ENCODE data around the gene LBX2. TPM values are rescaled to one million over a fixed set of nuclear protein-coding genes. Genes with fewer than 3 reads are reported as not detected.

Gene LBX2
- total RNA-seq, 1 experiment from 2014 or later: 10.1 TPM

DNA sequence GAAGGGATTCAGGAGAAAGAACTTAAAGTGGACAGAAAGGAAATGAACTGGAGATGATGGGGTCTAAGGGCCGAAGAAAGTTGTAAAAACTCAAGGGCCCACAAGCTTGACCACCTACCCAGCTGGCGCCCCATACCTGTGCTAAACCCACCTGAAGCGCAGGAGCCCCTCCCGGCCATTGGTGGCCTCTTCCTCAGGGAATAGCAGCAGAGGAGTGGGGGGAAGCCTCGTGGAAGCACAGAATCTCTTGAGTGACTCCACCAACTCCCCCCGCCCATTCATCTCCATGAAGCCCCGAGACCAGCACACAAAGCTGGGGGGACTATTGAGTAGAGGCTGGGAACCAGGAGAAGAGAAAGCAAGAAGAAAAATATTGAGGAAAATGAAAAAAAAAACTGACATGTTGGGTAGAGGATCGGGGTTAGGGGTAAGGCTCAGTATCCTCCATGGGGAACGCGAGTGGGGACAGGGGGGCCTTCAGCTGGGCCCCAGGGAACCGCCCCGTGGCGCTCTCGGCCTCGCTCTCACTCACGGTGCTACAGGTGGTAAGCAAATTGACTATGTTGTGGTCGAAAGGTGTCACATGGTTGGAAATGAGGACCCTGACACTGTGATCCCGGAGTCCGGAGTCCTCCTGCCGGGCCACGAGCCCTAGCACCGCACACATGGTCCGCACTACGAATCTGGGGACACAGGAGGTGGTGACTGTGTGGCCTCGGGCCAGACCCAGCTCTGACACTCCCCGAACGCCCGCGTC, 29.4 kb upstream of the LBX2 start:
- peak overlapping the region; percentile 86 for H3K4me2 ChIP-seq (ENCODE audit: low read length)

DNA sequence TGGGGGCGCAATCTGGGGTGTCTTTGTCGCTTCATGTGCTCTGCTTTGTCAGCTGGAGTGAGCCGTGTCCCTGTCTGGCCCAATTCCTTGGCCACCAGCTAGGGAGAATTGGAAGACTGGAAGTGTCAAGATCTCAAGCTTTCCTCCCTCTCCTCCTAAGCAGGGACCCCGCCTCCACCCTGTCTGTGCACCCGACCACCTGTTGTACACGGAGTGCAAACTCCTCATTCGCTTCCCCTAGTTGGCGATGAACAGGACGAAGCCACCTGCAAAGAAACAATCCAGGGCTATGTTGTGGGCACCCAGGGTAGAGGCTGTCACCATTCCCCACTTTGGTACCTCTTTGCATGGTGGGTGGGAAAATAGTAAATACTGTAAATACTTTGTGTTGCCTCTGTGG, 28.3 kb upstream of the LBX2 start:
- Histone ChIP-seq H3K79me2 (ENCODE audit: insufficient read depth, low read length) (peaks cover 42% of the 10 kb centered on the region), H3K27me3 (ENCODE audit: insufficient read depth, low read length) (no peaks in the 10 kb centered on the region), H3K9ac (ENCODE audit: low read length) (peak overlapping the region; percentile 98; the same call in 1 of the 2 replicates), H3K4me1 (ENCODE audit: control insufficient read depth in 1 of 2, insufficient read depth in 2 of 2, low read length in 2 of 2) (peaks cover 14 to 30% of the 10 kb centered on the region in 2 experiments), H3K9me2 (ENCODE audit: insufficient read depth) (no peaks in the 10 kb centered on the region), H3K4me2 (ENCODE audit: low read length) (peak overlapping the region; percentile 86), H3K4me3 (replicated peaks in 1 of 2; ENCODE audit: low read depth in 1 of 2, low read length in 2 of 2) (peak overlapping the region in 1 of 2 experiments; percentile 100; a peak in 3 of 4 replicates), H3K36me3 (ENCODE audit: control insufficient read depth in 1 of 2, insufficient read depth in 2 of 2, low read length in 2 of 2) (peaks cover 18 to 27% of the 10 kb centered on the region in 2 experiments), H4K20me1 (ENCODE audit: insufficient read depth) (no peaks in the 10 kb centered on the region), H3K27ac (ENCODE audit: low read depth, low read length) (no peak overlapping the region), H3K9me3 (ENCODE audit: control insufficient read depth in 1 of 2, insufficient read depth in 1 of 2, low read depth in 1 of 2, low read length in 2 of 2) (no peaks in the 10 kb centered on the region), H2AFZ (ENCODE audit: low read depth, low read length, poor library complexity, severe bottlenecking) (no peak overlapping the region)
- CTCF ChIA-PET: no interaction called here
- POLR2A ChIA-PET: no interaction called here
- no TSS peak for BruUV-seq (replicated peaks)
- RAD21 ChIA-PET (ENCODE audit: low non-redundant PET in 1 of 2, low total read pairs in 2 of 2, uncharacterized antibody in 2 of 2, unreplicated experiment in 2 of 2): no interaction called here
- DNase-seq (ENCODE audit: low read depth, low spot score) (no peak), ATAC-seq (no peak)
- intact Hi-C loops (cut with micrococcal nuclease): no loop called here
- TF ChIP-seq TCF7L2 (IDR thresholded peaks at IDR 0.05; ENCODE audit: borderline replicate concordance, extremely low read depth, insufficient read depth, insufficient read length): no peak
- TF ChIP-seq, protein P1, sequence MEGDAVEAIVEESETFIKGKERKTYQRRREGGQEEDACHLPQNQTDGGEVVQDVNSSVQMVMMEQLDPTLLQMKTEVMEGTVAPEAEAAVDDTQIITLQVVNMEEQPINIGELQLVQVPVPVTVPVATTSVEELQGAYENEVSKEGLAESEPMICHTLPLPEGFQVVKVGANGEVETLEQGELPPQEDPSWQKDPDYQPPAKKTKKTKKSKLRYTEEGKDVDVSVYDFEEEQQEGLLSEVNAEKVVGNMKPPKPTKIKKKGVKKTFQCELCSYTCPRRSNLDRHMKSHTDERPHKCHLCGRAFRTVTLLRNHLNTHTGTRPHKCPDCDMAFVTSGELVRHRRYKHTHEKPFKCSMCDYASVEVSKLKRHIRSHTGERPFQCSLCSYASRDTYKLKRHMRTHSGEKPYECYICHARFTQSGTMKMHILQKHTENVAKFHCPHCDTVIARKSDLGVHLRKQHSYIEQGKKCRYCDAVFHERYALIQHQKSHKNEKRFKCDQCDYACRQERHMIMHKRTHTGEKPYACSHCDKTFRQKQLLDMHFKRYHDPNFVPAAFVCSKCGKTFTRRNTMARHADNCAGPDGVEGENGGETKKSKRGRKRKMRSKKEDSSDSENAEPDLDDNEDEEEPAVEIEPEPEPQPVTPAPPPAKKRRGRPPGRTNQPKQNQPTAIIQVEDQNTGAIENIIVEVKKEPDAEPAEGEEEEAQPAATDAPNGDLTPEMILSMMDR (IDR thresholded peaks at IDR 0.05 in 2 of 3, conservative IDR thresholded peaks at IDR 0.05 in 1 of 3; ENCODE audit: borderline replicate concordance in 1 of 3, insufficient read depth in 1 of 3, low read depth in 2 of 3, low read length in 2 of 3): no peak
- TF ChIP-seq, protein P2, sequence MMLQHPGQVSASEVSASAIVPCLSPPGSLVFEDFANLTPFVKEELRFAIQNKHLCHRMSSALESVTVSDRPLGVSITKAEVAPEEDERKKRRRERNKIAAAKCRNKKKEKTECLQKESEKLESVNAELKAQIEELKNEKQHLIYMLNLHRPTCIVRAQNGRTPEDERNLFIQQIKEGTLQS (IDR thresholded peaks at IDR 0.05): no peak
- no peak for TF ChIP-seq EZH2phosphoT487 (IDR thresholded peaks at IDR 0.05; ENCODE audit: borderline replicate concordance)
- no peak for TF ChIP-seq CBX3 (IDR thresholded peaks at IDR 0.05; ENCODE audit: low read depth)
- TF ChIP-seq EGR1 (IDR thresholded peaks at IDR 0.05; ENCODE audit: low read depth): no peak
- TF ChIP-seq, protein P3, sequence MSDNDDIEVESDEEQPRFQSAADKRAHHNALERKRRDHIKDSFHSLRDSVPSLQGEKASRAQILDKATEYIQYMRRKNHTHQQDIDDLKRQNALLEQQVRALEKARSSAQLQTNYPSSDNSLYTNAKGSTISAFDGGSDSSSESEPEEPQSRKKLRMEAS (IDR thresholded peaks at IDR 0.05): no peak
- TF ChIP-seq POLR2AphosphoS5 (IDR thresholded peaks at IDR 0.05; ENCODE audit: low read depth, low read length): no peak
- no peak for TF ChIP-seq CEBPB (IDR thresholded peaks at IDR 0.05; ENCODE audit: low read depth)
- TF ChIP-seq YY1 (IDR thresholded peaks at IDR 0.05; ENCODE audit: extremely low read depth, insufficient replicate concordance, low read depth, low read length): no peak

More for the DNA sequence above, 29.4 kb upstream of the LBX2 start:
- Histone ChIP-seq H3K9ac (ENCODE audit: low read length) (peak overlapping the region; percentile 98), H4K20me1 (ENCODE audit: insufficient read depth) (no peaks in the 10 kb centered on the region), H2AFZ (ENCODE audit: low read depth, low read length, poor library complexity, severe bottlenecking) (no peak overlapping the region), H3K9me2 (ENCODE audit: insufficient read depth) (no peaks in the 10 kb centered on the region), H3K9me3 (ENCODE audit: control insufficient read depth in 1 of 2, insufficient read depth in 1 of 2, low read depth in 1 of 2, low read length in 2 of 2) (no peaks in the 10 kb centered on the region), H3K27me3 (ENCODE audit: insufficient read depth, low read length) (no peaks in the 10 kb centered on the region), H3K4me1 (ENCODE audit: control insufficient read depth in 1 of 2, insufficient read depth in 2 of 2, low read length in 2 of 2) (peaks cover 14 to 30% of the 10 kb centered on the region in 2 experiments), H3K4me3 (replicated peaks in 1 of 2; ENCODE audit: low read depth in 1 of 2, low read length in 2 of 2) (peak overlapping the region; percentile 98 to 100), H3K79me2 (ENCODE audit: insufficient read depth, low read length) (peaks cover 42% of the 10 kb centered on the region), H3K27ac (ENCODE audit: low read depth, low read length) (peak overlapping the region; percentile 94), H3K36me3 (ENCODE audit: control insufficient read depth in 1 of 2, insufficient read depth in 2 of 2, low read length in 2 of 2) (peaks cover 18 to 27% of the 10 kb centered on the region in 2 experiments)
- DNase-seq (ENCODE audit: low read depth, low spot score) (no peak), ATAC-seq (peak; percentile 18)
- TF ChIP-seq, protein P1 (IDR thresholded peaks at IDR 0.05 in 2 of 3, conservative IDR thresholded peaks at IDR 0.05 in 1 of 3; ENCODE audit: borderline replicate concordance in 1 of 3, insufficient read depth in 1 of 3, low read depth in 2 of 3, low read length in 2 of 3): 0 out of 6 replicates have a peak, but pooled peaks of 1 of the 3 experiments have one; percentile 11
- TF ChIP-seq POLR2A (IDR thresholded peaks at IDR 0.05; ENCODE audit: borderline replicate concordance, extremely low read depth, insufficient read depth, insufficient read length): no peak
- ChIA-PET CTCF (no interaction called here), RAD21 (ENCODE audit: low non-redundant PET in 1 of 2, low total read pairs in 2 of 2, uncharacterized antibody in 2 of 2, unreplicated experiment in 2 of 2) (no interaction called here), POLR2A (interaction anchor here (1.4 kb wide), 1 partner anchor 57 kb away, joined by 3 read pairs; the partner anchor contains the start of gene MRPL53)
- intact Hi-C loops (cut with micrococcal nuclease): loop anchor here (1.0 kb wide), 2 partner anchors 45 to 74 kb away; partner anchors contain the start of gene TTC31
- TSS peak; percentile 65 for BruUV-seq (replicated peaks)
